ENCODE measurements around the gene HSPE1. TPM values are rescaled to one million over a fixed set of nuclear protein-coding genes. Genes with fewer than 3 reads are reported as not detected.

The HSPE1 gene
- total RNA-seq = 55.3 and 56.0 TPM in 2 replicates

GRCh38 chr2:197499594-197500502 lies at the start of gene HSPE1, which contains the start of gene HSPD1:
Gene HSPE1 (plus strand): TSS chr2:197500379. CDS start chr2:197500437, 58 bp downstream.
Gene HSPD1 (minus strand): TSS chr2:197499840. CDS start chr2:197498848, 992 bp downstream.

GRCh38 chr2:197453123-197453913 lies 46.9 kb upstream of the HSPE1 start, which contains the start of gene COQ10B:
Gene COQ10B (plus strand): TSS chr2:197453552. CDS start chr2:197453561, 9 bp downstream.

GRCh38 chr2:197515739-197516392 lies 15.7 kb downstream of the HSPE1 start, which contains the start of gene MOB4:
Gene MOB4 (plus strand): TSS chr2:197516066. CDS start chr2:197516087, 21 bp downstream.

Small RNAs within 50 kb of the gene (small RNA-seq; reads per million reads assigned to genes)
- gene AC020550.1 = not detected

Other genes with a start within 250 kb of the HSPE1 start
- gene ANKRD44, start 189.6 kb upstream of the HSPE1 start, total RNA-seq = 12.4 and 16.9 TPM in 2 replicates
- 279 and 323 TPM in 2 replicates for gene SF3B1, start 65.4 kb upstream of the HSPE1 start, total RNA-seq
- 47.0 and 49.9 TPM in 2 replicates for gene COQ10B, start 46.8 kb upstream of the HSPE1 start, total RNA-seq
- 147 and 150 TPM in 2 replicates for gene HSPD1, start 539 bp upstream of the HSPE1 start, total RNA-seq
- gene MOB4, start 15.7 kb downstream of the HSPE1 start, total RNA-seq = 43.7 and 46.3 TPM in 2 replicates
- gene RFTN2, start 175.2 kb downstream of the HSPE1 start, total RNA-seq = 23.5 and 33.0 TPM in 2 replicates
- 3.1 and 4.1 TPM in 2 replicates for gene MARS2, start 205.0 kb downstream of the HSPE1 start, total RNA-seq